ENCODE results near the gene SARDH. TPM values are rescaled to one million over a fixed set of nuclear protein-coding genes. Genes with fewer than 3 reads are reported as not detected.
A peak's percentile ranks its signal among the peaks of the same experiment; 100 is the strongest.

SARDH gene
- total and polyA plus RNA-seq, 2 donors from 2014 or later: 4.6 to 12.0 TPM

DNA sequence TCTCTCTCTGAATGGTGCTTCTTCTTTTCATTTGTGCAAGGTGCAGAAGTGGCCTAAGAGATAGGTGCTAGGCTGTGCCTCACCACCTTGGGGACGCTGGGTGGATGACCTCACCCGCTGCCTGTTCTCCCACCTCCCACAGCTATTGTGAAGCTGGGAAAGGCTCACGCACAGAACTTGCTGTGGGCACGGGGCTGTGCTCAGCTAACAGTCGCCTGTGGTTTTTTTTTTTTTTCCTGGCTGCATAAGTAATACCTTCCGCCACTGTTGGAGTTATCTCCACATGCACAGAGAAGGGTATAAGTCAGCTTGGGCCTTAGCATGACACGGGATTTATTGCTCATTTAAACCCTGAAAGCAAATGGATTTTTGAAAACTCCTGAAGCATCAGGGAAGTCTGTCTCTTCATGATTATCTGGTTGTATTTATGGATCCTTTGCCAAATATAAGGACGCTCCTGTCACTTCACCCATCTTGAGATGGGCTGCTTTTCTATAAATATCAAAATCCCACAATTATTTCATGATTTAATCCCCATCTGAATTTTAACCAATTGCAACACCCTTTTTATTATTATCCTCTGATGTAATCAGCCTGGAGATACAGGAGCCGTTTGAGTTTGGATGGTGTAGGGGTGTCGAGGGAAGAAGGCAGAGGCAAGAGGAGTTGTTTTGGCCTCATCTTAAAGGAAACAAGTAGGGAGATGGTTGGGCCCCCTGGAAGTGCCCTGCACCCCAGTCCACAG lies 93.0 kb downstream of the SARDH start:
- no peaks in the 10 kb centered on the region for H3K36me3 ChIP-seq (ENCODE audit: control insufficient read depth in 2 of 3, insufficient read depth in 3 of 3, low read length in 3 of 3)
- peak in 1 of 5 donors; percentile 13 for DNase-seq
- no peak overlapping the region for H3K9ac ChIP-seq (ENCODE audit: low read length in 3 of 3)
- H3K27ac ChIP-seq (ENCODE audit: low read depth in 2 of 2, low read length in 2 of 2): no peak overlapping the region
- no peak for FAIRE-seq
- TF ChIP-seq, protein P1, sequence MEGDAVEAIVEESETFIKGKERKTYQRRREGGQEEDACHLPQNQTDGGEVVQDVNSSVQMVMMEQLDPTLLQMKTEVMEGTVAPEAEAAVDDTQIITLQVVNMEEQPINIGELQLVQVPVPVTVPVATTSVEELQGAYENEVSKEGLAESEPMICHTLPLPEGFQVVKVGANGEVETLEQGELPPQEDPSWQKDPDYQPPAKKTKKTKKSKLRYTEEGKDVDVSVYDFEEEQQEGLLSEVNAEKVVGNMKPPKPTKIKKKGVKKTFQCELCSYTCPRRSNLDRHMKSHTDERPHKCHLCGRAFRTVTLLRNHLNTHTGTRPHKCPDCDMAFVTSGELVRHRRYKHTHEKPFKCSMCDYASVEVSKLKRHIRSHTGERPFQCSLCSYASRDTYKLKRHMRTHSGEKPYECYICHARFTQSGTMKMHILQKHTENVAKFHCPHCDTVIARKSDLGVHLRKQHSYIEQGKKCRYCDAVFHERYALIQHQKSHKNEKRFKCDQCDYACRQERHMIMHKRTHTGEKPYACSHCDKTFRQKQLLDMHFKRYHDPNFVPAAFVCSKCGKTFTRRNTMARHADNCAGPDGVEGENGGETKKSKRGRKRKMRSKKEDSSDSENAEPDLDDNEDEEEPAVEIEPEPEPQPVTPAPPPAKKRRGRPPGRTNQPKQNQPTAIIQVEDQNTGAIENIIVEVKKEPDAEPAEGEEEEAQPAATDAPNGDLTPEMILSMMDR (IDR thresholded peaks at IDR 0.05; ENCODE audit: borderline replicate concordance, extremely low read depth, insufficient read depth): no peak
- no peaks in the 10 kb centered on the region for H3K27me3 ChIP-seq (ENCODE audit: control insufficient read depth, insufficient read depth, low read length)
- H3K9me3 ChIP-seq (ENCODE audit: control insufficient read depth in 2 of 3, insufficient read depth in 1 of 3, low read length in 3 of 3): no peaks in the 10 kb centered on the region
- intact Hi-C loops (cut with DNase I): no loop called here
- H3K4me1 ChIP-seq (ENCODE audit: control insufficient read depth in 2 of 3, insufficient read depth in 2 of 3, low read depth in 1 of 3, low read length in 3 of 3): no peaks in the 10 kb centered on the region
- H3K4me3 ChIP-seq (ENCODE audit: low read length in 3 of 3): no peak overlapping the region

- Histone ChIP-seq H3K36me3 (ENCODE audit: control insufficient read depth in 2 of 3, insufficient read depth in 3 of 3, low read length in 3 of 3) (no peaks in the 10 kb centered on the region), H3K4me1 (ENCODE audit: control insufficient read depth in 2 of 3, insufficient read depth in 2 of 3, low read depth in 1 of 3, low read length in 3 of 3) (no peaks in the 10 kb centered on the region), H3K9me3 (ENCODE audit: control insufficient read depth in 2 of 3, insufficient read depth in 1 of 3, low read length in 3 of 3) (no peaks in the 10 kb centered on the region), H3K4me3 (ENCODE audit: low read length in 3 of 3) (no peak overlapping the region), H3K9ac (ENCODE audit: low read length in 3 of 3) (no peak overlapping the region), H3K27me3 (ENCODE audit: control insufficient read depth, insufficient read depth, low read length) (no peaks in the 10 kb centered on the region), H3K27ac (ENCODE audit: low read depth in 2 of 2, low read length in 2 of 2) (no peak overlapping the region)
- intact Hi-C loops (cut with DNase I): no loop called here
- FAIRE-seq: no peak
- TF ChIP-seq, protein P1 (IDR thresholded peaks at IDR 0.05; ENCODE audit: borderline replicate concordance, extremely low read depth, insufficient read depth): no peak
- DNase-seq: peak in 2 of 5 donors; percentile 22 to 58
Measured at GRCh38 chr9:133643978-133644760, 94.0 kb downstream of the SARDH start.

DNA sequence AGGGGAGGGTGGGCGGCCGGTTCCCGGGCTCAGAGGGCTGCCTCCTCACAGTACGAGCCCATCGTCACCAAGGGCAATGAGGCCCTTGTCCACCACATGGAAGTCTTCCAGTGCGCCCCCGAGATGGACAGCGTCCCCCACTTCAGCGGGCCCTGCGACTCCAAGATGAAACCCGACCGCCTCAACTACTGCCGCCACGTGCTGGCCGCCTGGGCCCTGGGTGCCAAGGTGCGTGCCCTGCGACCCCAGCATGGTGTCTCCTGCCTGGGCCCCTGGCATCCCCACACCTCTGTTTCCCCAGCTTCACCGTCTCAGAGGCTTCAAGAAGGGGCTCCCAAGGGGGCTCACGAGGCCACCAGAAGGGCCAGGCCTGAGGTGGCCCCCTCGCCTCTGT lies 94.8 kb downstream of the SARDH start:
- TF ChIP-seq, protein P1 (IDR thresholded peaks at IDR 0.05; ENCODE audit: borderline replicate concordance, extremely low read depth, insufficient read depth): no peak
- H3K27ac ChIP-seq (ENCODE audit: low read depth in 2 of 2, low read length in 2 of 2): no peak overlapping the region
- FAIRE-seq: no peak

More for the DNA sequence above, 94.8 kb downstream of the SARDH start:
- no peaks in the 10 kb centered on the region for H3K4me1 ChIP-seq (ENCODE audit: control insufficient read depth in 2 of 3, insufficient read depth in 2 of 3, low read depth in 1 of 3, low read length in 3 of 3)
- H3K27me3 ChIP-seq (ENCODE audit: control insufficient read depth, insufficient read depth, low read length): no peaks in the 10 kb centered on the region
- DNase-seq: peak in 2 of 5 donors; percentile 24 to 46
- H3K9me3 ChIP-seq (ENCODE audit: control insufficient read depth in 2 of 3, insufficient read depth in 1 of 3, low read length in 3 of 3): no peaks in the 10 kb centered on the region
- no peak overlapping the region for H3K4me3 ChIP-seq (ENCODE audit: low read length in 3 of 3)
- intact Hi-C loops (cut with DNase I): no loop called here
- no peak overlapping the region for H3K9ac ChIP-seq (ENCODE audit: low read length in 3 of 3)
- H3K36me3 ChIP-seq (ENCODE audit: control insufficient read depth in 2 of 3, insufficient read depth in 3 of 3, low read length in 3 of 3): no peaks in the 10 kb centered on the region

All from kidney (tissue), 14 donors.